HCT116 (cell line): Measurements from ENCODE around the gene ACSM3.

Source experiments
- CTCF ChIP-seq, 3 experiments: fragments of 200-600 bp in 1 of 3; sonication (generic) in 1 of 3; IDR thresholded peaks in 2 of 3; conservative IDR thresholded peaks in 1 of 3; 2 replicates each; pipeline ENCODE4 v1.5.1; 2012 to 2017; ENCODE audit warnings: low read depth in 2 of 3, low read length in 2 of 3, antibody characterized with exemption in 1 of 3, borderline replicate concordance in 1 of 3, control low read depth in 1 of 3, mild to moderate bottlenecking in 1 of 3, mixed read lengths in 1 of 3, mixed run types in 1 of 3, moderate library complexity in 1 of 3; ENCODE audit not compliant: insufficient read depth in 1 of 3
- EZH2 ChIP-seq: fragments of 200-600 bp; sonication (generic); IDR thresholded peaks from 2 replicates; pipeline ENCODE4 v1.6.1; 2017; ENCODE audit warnings: antibody characterized with exemption, mixed run types
- POLR2A ChIP-seq: IDR thresholded peaks from 2 replicates; pipeline ENCODE4 v1.7.0; 2011; ENCODE audit warnings: borderline replicate concordance; ENCODE audit not compliant: insufficient read depth, insufficient read length; ENCODE audit errors: extremely low read depth
- POLR2AphosphoS5 ChIP-seq: IDR thresholded peaks from 2 replicates; pipeline ENCODE4 v1.6.1; 2011; ENCODE audit warnings: mild to moderate bottlenecking, low read depth, low read length, moderate library complexity
- ZNF274 ChIP-seq: fragments of 200-500 bp; sonication (Bioruptor generic); IDR thresholded peaks from 2 replicates; pipeline ENCODE4 v1.6.1; 2014; ENCODE audit warnings: mild to moderate bottlenecking, low read depth, low read length, inconsistent platforms

GRCh38 chr16:20753727-20754126 is 10.1 kb upstream of the ACSM3 start:
- TF ChIP-seq POLR2A (no peak), CTCF (IDR thresholded peaks at IDR 0.05 in 2 of 3, conservative IDR thresholded peaks at IDR 0.05 in 1 of 3; ENCODE audit: borderline replicate concordance in 1 of 3, insufficient read depth in 1 of 3, low read depth in 2 of 3, low read length in 2 of 3) (no peak), EZH2 (no peak), ZNF274 (no peak), POLR2AphosphoS5 (no peak)
